H9 (cell line): Measurements from ENCODE around the gene CEP112. TPM values are rescaled to one million over a fixed set of nuclear protein-coding genes. Genes with fewer than 3 reads are reported as not detected.

ENCODE experiments used
- DNase-seq: peaks from one replicate; pipeline ENCODE4 v3.0.0-alpha.2; 2017
- H2AFZ ChIP-seq: one replicate; pipeline ENCODE4 v1.6.1; 2013; ENCODE audit warnings: mild to moderate bottlenecking, low read length, control low read depth, moderate library complexity
- H2AK5ac ChIP-seq: 2 replicates; pipeline ENCODE4 v1.6.1; 2013; ENCODE audit warnings: low read length, control low read depth, mixed read lengths; ENCODE audit not compliant: insufficient read length
- H2BK120ac ChIP-seq: one replicate; pipeline ENCODE4 v1.6.1; 2013; ENCODE audit warnings: low read depth, mild to moderate bottlenecking, low read length, control low read depth, inconsistent platforms; ENCODE audit not compliant: poor library complexity, severe bottlenecking
- H2BK12ac ChIP-seq: 2 replicates; pipeline ENCODE4 v1.6.1; 2013; ENCODE audit warnings: low read length, control low read depth, mixed read lengths, low read depth; ENCODE audit not compliant: insufficient read length
- H2BK15ac ChIP-seq: 2 replicates; pipeline ENCODE4 v1.6.1; 2013; ENCODE audit warnings: low read depth, low read length, control low read depth
- H2BK20ac ChIP-seq: one replicate; pipeline ENCODE4 v1.6.1; 2013; ENCODE audit warnings: low read depth, mild to moderate bottlenecking, low read length, control low read depth, inconsistent platforms; ENCODE audit not compliant: poor library complexity, severe bottlenecking
- H2BK5ac ChIP-seq: 2 replicates; pipeline ENCODE4 v1.6.1; 2013; ENCODE audit warnings: low read length, control low read depth, mixed read lengths; ENCODE audit not compliant: insufficient read length
- H3K14ac ChIP-seq: 2 replicates; pipeline ENCODE4 v1.6.1; 2013; ENCODE audit warnings: low read length, control low read depth; ENCODE audit not compliant: insufficient read depth
- H3K18ac ChIP-seq: 2 replicates; pipeline ENCODE4 v1.6.1; 2013; ENCODE audit warnings: low read depth, mild to moderate bottlenecking, mixed read lengths, low read length, control low read depth; ENCODE audit not compliant: insufficient read length
- H3K23ac ChIP-seq: 2 replicates; pipeline ENCODE4 v1.6.1; 2013; ENCODE audit warnings: low read length, control low read depth, mixed read lengths, low read depth; ENCODE audit not compliant: insufficient read length
- H3K23me2 ChIP-seq: 2 replicates; pipeline ENCODE4 v1.6.1; 2013; ENCODE audit warnings: low read depth, mild to moderate bottlenecking, mixed read lengths, low read length, control low read depth; ENCODE audit not compliant: insufficient read length, poor library complexity, severe bottlenecking
- H3K27ac ChIP-seq: 2 replicates; pipeline ENCODE4 v1.5.1; 2013; ENCODE audit warnings: low read length, control low read depth, mixed read lengths, low read depth; ENCODE audit not compliant: insufficient read length
- H3K27me3 ChIP-seq: 2 replicates; pipeline ENCODE4 v1.6.1; 2013; ENCODE audit warnings: low read length, control low read depth, inconsistent platforms; ENCODE audit not compliant: insufficient read depth
- H3K4ac ChIP-seq: 2 replicates; pipeline ENCODE4 v1.6.1; 2013; ENCODE audit warnings: low read depth, mild to moderate bottlenecking, control low read depth, inconsistent platforms, low read length, moderate library complexity
- H3K4me1 ChIP-seq: 2 replicates; pipeline ENCODE4 v1.6.1; 2013; ENCODE audit warnings: low read length, control low read depth, inconsistent platforms; ENCODE audit not compliant: insufficient read depth
- H3K4me2 ChIP-seq: 2 replicates; pipeline ENCODE4 v1.6.1; 2013; ENCODE audit warnings: low read length, control low read depth, mixed read lengths; ENCODE audit not compliant: insufficient read length, insufficient read depth
- H3K56ac ChIP-seq: 2 replicates; pipeline ENCODE4 v1.6.1; 2013; ENCODE audit warnings: low read depth, mild to moderate bottlenecking, mixed read lengths, low read length, control low read depth; ENCODE audit not compliant: insufficient read length
- H3K79me1 ChIP-seq: 2 replicates; pipeline ENCODE4 v1.6.1; 2013; ENCODE audit warnings: low read depth, mild to moderate bottlenecking, moderate library complexity, low read length, control low read depth, inconsistent platforms; ENCODE audit not compliant: insufficient read depth, poor library complexity, severe bottlenecking
- H3K79me2 ChIP-seq: 2 replicates; pipeline ENCODE4 v1.6.1; 2013; ENCODE audit warnings: low read length, control low read depth, inconsistent platforms; ENCODE audit not compliant: insufficient read depth
- H3K9ac ChIP-seq: 2 replicates; pipeline ENCODE4 v1.6.1; 2013; ENCODE audit warnings: low read length, control low read depth, mixed read lengths; ENCODE audit not compliant: insufficient read length; ENCODE audit errors: extremely low read depth
- H3K9me3 ChIP-seq: one replicate; pipeline ENCODE4 v1.6.1; 2013; ENCODE audit warnings: low read depth, low read length, inconsistent platforms; ENCODE audit not compliant: control insufficient read depth
- H3T11ph ChIP-seq: one replicate; pipeline ENCODE4 v1.6.1; 2013; ENCODE audit warnings: mild to moderate bottlenecking, low read length, control low read depth, inconsistent platforms
- H4K20me1 ChIP-seq: one replicate; pipeline ENCODE4 v1.6.1; 2013; ENCODE audit not compliant: control insufficient read depth, insufficient read length, insufficient read depth
- H4K5ac ChIP-seq: 2 replicates; pipeline ENCODE4 v1.6.1; 2013; ENCODE audit warnings: low read depth, mild to moderate bottlenecking, mixed read lengths, low read length, control low read depth; ENCODE audit not compliant: insufficient read length
- H4K8ac ChIP-seq: replicated peaks from 2 replicates; pipeline ENCODE4 v1.6.1; 2013; ENCODE audit warnings: low read length, control low read depth, mixed read lengths, low read depth; ENCODE audit not compliant: insufficient read length
- H4K91ac ChIP-seq: 2 replicates; pipeline ENCODE4 v1.6.1; 2013; ENCODE audit warnings: low read depth, mild to moderate bottlenecking, moderate library complexity, mixed read lengths, low read length, control low read depth; ENCODE audit not compliant: insufficient read length
- H3K27ac Mint-ChIP-seq, 3 experiments: 2 replicates in 2 of 3; 3 replicates in 1 of 3; pipeline ENCODE4 v1.8.0; 2020 to 2021; ENCODE audit warnings: mixed read lengths in 3 of 3, mild to moderate bottlenecking in 1 of 3, moderate library complexity in 1 of 3
- H3K27me3 Mint-ChIP-seq: 2 replicates; pipeline ENCODE4 v1.8.0; 2021; ENCODE audit warnings: low read depth, mild to moderate bottlenecking, moderate library complexity, mixed read lengths
- H3K36me3 Mint-ChIP-seq, 3 experiments: 2 replicates in 2 of 3; 3 replicates in 1 of 3; pipeline ENCODE4 v1.8.0; 2020 to 2021; ENCODE audit warnings: low read depth in 3 of 3, mixed read lengths in 3 of 3; ENCODE audit not compliant: insufficient read depth in 1 of 3
- H3K4me1 Mint-ChIP-seq, 2 experiments: 2 replicates each; pipeline ENCODE4 v1.8.0; 2020; ENCODE audit warnings: mixed read lengths in 2 of 2
- H3K4me3 Mint-ChIP-seq, 2 experiments: 2 replicates in 1 of 2; 3 replicates in 1 of 2; pipeline ENCODE4 v1.8.0; 2020 to 2021; ENCODE audit warnings: mild to moderate bottlenecking in 2 of 2, mixed read lengths in 2 of 2, moderate library complexity in 1 of 2
- H3K9me3 Mint-ChIP-seq, 2 experiments: 2 replicates in 1 of 2; 3 replicates in 1 of 2; pipeline ENCODE4 v1.8.0; 2020; ENCODE audit warnings: mild to moderate bottlenecking in 2 of 2, mixed read lengths in 2 of 2, moderate library complexity in 1 of 2
- CTCF ChIP-seq: fragments of 200-600 bp; sonication (generic); conservative IDR thresholded peaks from 3 replicates; pipeline ENCODE4 v1.8.0; 2021; ENCODE audit warnings: antibody characterized with exemption, mild to moderate bottlenecking
- WGBS: extraction: QIAGEN DNeasy Blood & Tissue Kit; methylation state at CpG from one replicate; pipeline ENCODE4 v1.1.7; 2013; ENCODE audit warnings: missing lambda C conversion rate, low lambda C conversion rate, mixed read lengths; ENCODE audit not compliant: insufficient read length; ENCODE audit errors: extremely low coverage; 5-methylcytosine and 5-hydroxymethylcytosine counted together
- total RNA-seq: library from RNA; stranded (reverse); gene quantifications from 2 replicates; pipeline ENCODE4 v1.2.1, GENCODE V29; 2021

CEP112 gene
- total RNA-seq, 1 experiment from 2014 or later, result 5.4 TPM

GRCh38 chr17:65998675-65999074, 193.3 kb downstream of the CEP112 start:
- Histone ChIP-seq H3K4me1 (no peaks in the 10 kb centered on the region), H3K79me1 (no peaks in the 10 kb centered on the region), H2BK5ac (no peak overlapping the region), H4K5ac (no peak overlapping the region), H3K4me2 (no peak overlapping the region), H3T11ph (no peak overlapping the region), H3K14ac (no peak overlapping the region), H4K91ac (no peak overlapping the region), H3K9me3 (no peaks in the 10 kb centered on the region), H3K56ac (no peak overlapping the region), H3K79me2 (no peaks in the 10 kb centered on the region), H2AFZ (no peak overlapping the region), H3K27ac (no peak overlapping the region), H3K9ac (no peak overlapping the region), H3K23me2 (no peaks in the 10 kb centered on the region), H2BK20ac (no peak overlapping the region), H2BK120ac (no peak overlapping the region), H2BK12ac (no peak overlapping the region), H3K23ac (no peak overlapping the region), H3K18ac (no peak overlapping the region), H4K20me1 (no peaks in the 10 kb centered on the region), H3K27me3 (no peaks in the 10 kb centered on the region), H2AK5ac (no peak overlapping the region), H2BK15ac (no peak overlapping the region), H4K8ac (no peak overlapping the region), H3K4ac (no peak overlapping the region)
- no peak for TF ChIP-seq CTCF
- DNase-seq, result no peak
- Mint-ChIP-seq H3K4me1 (no peaks in the 10 kb centered on the region), H3K4me3 (no peak overlapping the region), H3K27me3 (no peaks in the 10 kb centered on the region), H3K27ac (no peak overlapping the region), H3K9me3 (peaks cover 0 to 3% of the 10 kb centered on the region in 2 experiments; a peak in 3 of 5 replicates), H3K36me3 (peaks cover 0 to 7% (median 5%) of the 10 kb centered on the region in 3 experiments; a peak in 3 of 7 replicates)
- no CpG with 5 or more reads among the region's 3 CpGs for WGBS
